HCT116 (cell line): Measurements from ENCODE around the gene SLC25A21. TPM values are rescaled to one million over a fixed set of nuclear protein-coding genes. Genes with fewer than 3 reads are reported as not detected.

Experiments
- ATAC-seq: fragments of 200-7000 bp; cut with Tn5 transposase; 2 replicates; pipeline ENCODE4 v1.9.1; 2020; ENCODE audit warnings: mild to moderate bottlenecking, moderate library complexity
- BruUV-seq: library from RNA; stranded (reverse); fragments of 400-500 nt; replicated peaks from 2 replicates; lab custom pipeline; 2021; lab: Mats Ljungman, UMichigan
- CTCF ChIA-PET: fragments of 300-600 bp; sonication (Branson Sonifier 250); formaldehyde crosslinking; loops from one replicate; lab custom pipeline; 2021; ENCODE audit warnings: antibody characterized with exemption; lab: Charles Lee
- POLR2A ChIA-PET: fragments of 300-600, 350-600 bp; sonication (Branson Sonifier 250); formaldehyde crosslinking; loops from one replicate; lab custom pipeline; 2021; ENCODE audit warnings: antibody characterized with exemption; lab: Charles Lee
- RAD21 ChIA-PET, 2 experiments: fragments of 300-600 bp; sonication (Branson Sonifier 250); formaldehyde crosslinking; loops; one replicate each; lab custom pipeline; 2023; ENCODE audit warnings: low total read pairs in 2 of 2; ENCODE audit not compliant: uncharacterized antibody in 2 of 2, unreplicated experiment in 2 of 2, low non-redundant PET in 1 of 2; lab: Charles Lee
- DNase-seq: peaks from one replicate; pipeline ENCODE4 v3.0.0-alpha.2; 2010; ENCODE audit warnings: low read depth, low spot score
- H2AFZ ChIP-seq: fragments of 200-600 bp; shearing (Covaris generic), sonication (generic); 2 replicates; pipeline ENCODE4 v1.6.1; 2017; ENCODE audit warnings: low read depth, mixed run types, mixed read lengths, antibody characterized with exemption, low read length; ENCODE audit not compliant: poor library complexity, severe bottlenecking
- H3K27ac ChIP-seq: 2 replicates; pipeline ENCODE4 v1.5.1; 2012; ENCODE audit warnings: low read depth, low read length
- H3K27me3 ChIP-seq: fragments of 200-600 bp; sonication (generic); 2 replicates; pipeline ENCODE4 v1.6.1; 2016; ENCODE audit warnings: mixed run types, low read length, mixed read lengths; ENCODE audit not compliant: insufficient read depth
- H3K36me3 ChIP-seq, 2 experiments: fragments of 200-500 bp in 1 of 2; fragments of 200-600 bp in 1 of 2; sonication (Bioruptor generic) in 1 of 2; sonication (generic) in 1 of 2; 2 replicates each; pipeline versions ENCODE4 v1.5.1 to v1.6.1; 2014 to 2016; ENCODE audit warnings: low read length in 2 of 2, inconsistent platforms in 1 of 2, mixed read lengths in 1 of 2, mixed run types in 1 of 2; ENCODE audit not compliant: insufficient read depth in 2 of 2, control insufficient read depth in 1 of 2
- H3K4me1 ChIP-seq, 2 experiments: fragments of 200-600 bp in 1 of 2; sonication (generic) in 1 of 2; 2 replicates each; pipeline versions ENCODE4 v1.5.1 to v1.6.1; 2012 to 2017; ENCODE audit warnings: low read length in 2 of 2, inconsistent platforms in 1 of 2, mild to moderate bottlenecking in 1 of 2, mixed read lengths in 1 of 2, mixed run types in 1 of 2, moderate library complexity in 1 of 2; ENCODE audit not compliant: insufficient read depth in 2 of 2, control insufficient read depth in 1 of 2
- H3K4me2 ChIP-seq: fragments of 200-600 bp; sonication (generic); 2 replicates; pipeline ENCODE4 v1.6.1; 2017; ENCODE audit warnings: mixed run types, low read length, mixed read lengths
- H3K4me3 ChIP-seq, 2 experiments: fragments of 200-600 bp in 1 of 2; sonication (generic) in 1 of 2; replicated peaks in 1 of 2; 2 replicates each; pipeline ENCODE4 v1.5.1; 2011 to 2016; ENCODE audit warnings: low read length in 2 of 2, control low read depth in 1 of 2, low read depth in 1 of 2, mild to moderate bottlenecking in 1 of 2, mixed read lengths in 1 of 2, mixed run types in 1 of 2
- H3K79me2 ChIP-seq: fragments of 200-600 bp; sonication (generic); 2 replicates; pipeline ENCODE4 v1.6.1; 2017; ENCODE audit warnings: mild to moderate bottlenecking, mixed run types, low read length, moderate library complexity, mixed read lengths; ENCODE audit not compliant: insufficient read depth
- H3K9ac ChIP-seq: fragments of 200-600 bp; sonication (generic); 2 replicates; pipeline ENCODE4 v1.6.1; 2016; ENCODE audit warnings: low read length, mixed read lengths
- H3K9me2 ChIP-seq: fragments of 200-600 bp; sonication (generic), shearing (Covaris generic); 2 replicates; pipeline ENCODE4 v1.6.1; 2017; ENCODE audit warnings: mixed run types, mild to moderate bottlenecking, moderate library complexity; ENCODE audit not compliant: insufficient read depth
- H3K9me3 ChIP-seq, 2 experiments: fragments of 200-500 bp in 1 of 2; fragments of 200-600 bp in 1 of 2; sonication (Bioruptor generic) in 1 of 2; sonication (generic) in 1 of 2; 2 replicates each; pipeline ENCODE4 v1.6.1; 2014 to 2017; ENCODE audit warnings: low read length in 2 of 2, mixed read lengths in 2 of 2, inconsistent platforms in 1 of 2, low read depth in 1 of 2, mild to moderate bottlenecking in 1 of 2, mixed run types in 1 of 2, moderate library complexity in 1 of 2; ENCODE audit not compliant: control insufficient read depth in 1 of 2, insufficient read depth in 1 of 2
- H4K20me1 ChIP-seq: fragments of 200-600 bp; sonication (generic), shearing (Covaris generic); 2 replicates; pipeline ENCODE4 v1.6.1; 2017; ENCODE audit warnings: mixed run types, mild to moderate bottlenecking, moderate library complexity; ENCODE audit not compliant: insufficient read depth
- ELF1 ChIP-seq: IDR thresholded peaks from 2 replicates; pipeline ENCODE4 v1.6.1; 2012; ENCODE audit warnings: low read depth, borderline replicate concordance
- JUND ChIP-seq: IDR thresholded peaks from 2 replicates; pipeline ENCODE4 v1.6.1; 2012
- POLR2AphosphoS5 ChIP-seq: IDR thresholded peaks from 2 replicates; pipeline ENCODE4 v1.6.1; 2011; ENCODE audit warnings: mild to moderate bottlenecking, low read depth, low read length, moderate library complexity
- SRF ChIP-seq: IDR thresholded peaks from 2 replicates; pipeline ENCODE4 v1.6.1; 2012; ENCODE audit warnings: low read depth
- ZFX ChIP-seq: fragments of 450-650 bp; IDR thresholded peaks from 2 replicates; pipeline ENCODE4 v1.6.1; 2017
- intact Hi-C: fragments of 100-400 bp; cut with micrococcal nuclease; formaldehyde crosslinking; loops from 2 replicates; pipeline ENCODE4 v1.10.0; 2022
- total RNA-seq: library from RNA; stranded (reverse); gene quantifications from one replicate; pipeline ENCODE4 v1.2.1, GENCODE V29; 2021; ENCODE audit not compliant: unreplicated experiment
- TF ChIP-seq, protein P1 (sequence below), 3 experiments: fragments of 200-600 bp in 1 of 3; sonication (generic) in 1 of 3; IDR thresholded peaks in 2 of 3; conservative IDR thresholded peaks in 1 of 3; 2 replicates each; pipeline ENCODE4 v1.5.1; 2012 to 2017; ENCODE audit warnings: low read depth in 2 of 3, low read length in 2 of 3, antibody characterized with exemption in 1 of 3, borderline replicate concordance in 1 of 3, control low read depth in 1 of 3, mild to moderate bottlenecking in 1 of 3, mixed read lengths in 1 of 3, mixed run types in 1 of 3, moderate library complexity in 1 of 3; ENCODE audit not compliant: insufficient read depth in 1 of 3
- TF ChIP-seq, protein P2 (sequence below): IDR thresholded peaks from 2 replicates; pipeline ENCODE4 v1.6.1; 2011; ENCODE audit warnings: mild to moderate bottlenecking, low read length, moderate library complexity; ENCODE audit not compliant: insufficient replicate concordance; ENCODE audit errors: extremely low read depth
- TF ChIP-seq, protein P3 (sequence below): IDR thresholded peaks from 2 replicates; pipeline ENCODE4 v1.6.1; 2012; ENCODE audit warnings: low read depth

Gene SLC25A21
- total RNA-seq, 1 experiment from 2014 or later, result 3.5 TPM

DNA sequence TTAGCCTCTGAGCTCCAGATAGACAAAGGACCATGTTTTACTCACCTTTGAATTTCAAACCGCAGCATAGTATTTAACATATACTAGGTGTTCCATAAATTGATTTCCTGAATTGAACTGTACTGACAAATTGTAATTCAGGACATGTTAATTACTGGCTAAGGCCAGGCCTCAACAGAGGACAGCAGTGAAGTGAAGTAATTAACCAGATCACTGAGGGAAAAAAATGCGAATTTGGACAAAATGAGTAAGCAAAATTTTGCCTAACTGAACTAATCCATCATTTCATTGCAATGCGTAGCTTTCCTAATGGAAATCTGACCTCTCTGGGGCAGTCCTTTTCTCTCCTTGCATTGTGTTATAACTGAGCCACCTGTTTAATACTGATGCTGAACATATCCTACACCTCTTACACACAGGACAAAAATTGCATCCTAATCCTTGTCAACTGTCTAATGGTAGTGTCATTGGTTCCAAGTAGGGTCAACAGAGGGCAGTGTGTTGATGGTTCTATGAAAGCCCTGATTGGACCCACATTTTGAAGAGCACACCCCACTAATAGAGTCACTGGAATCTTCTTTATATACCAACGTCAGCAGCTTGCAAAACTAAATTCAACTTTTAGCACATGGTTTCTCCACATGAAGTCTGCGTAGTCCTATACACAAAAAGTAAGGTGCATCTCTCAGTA, 148.4 kb downstream of the SLC25A21 start:
- H3K4me2 ChIP-seq, result no peak overlapping the region
- no peak overlapping the region for H3K4me3 ChIP-seq
- ATAC-seq, result 0 out of 2 replicates have a peak, but pooled peaks have one; percentile 40
- no peaks in the 10 kb centered on the region for H3K27me3 ChIP-seq
- no peak overlapping the region for H3K27ac ChIP-seq
- no peak for DNase-seq
- BruUV-seq, result no TSS peak
- no peak overlapping the region for H3K9ac ChIP-seq
- no peaks in the 10 kb centered on the region for H3K36me3 ChIP-seq
- ChIA-PET POLR2A (no interaction called here), RAD21 (no interaction called here), CTCF (no interaction called here)
- no peaks in the 10 kb centered on the region for H4K20me1 ChIP-seq
- TF ChIP-seq ZFX, result no peak
- TF ChIP-seq, protein P1, sequence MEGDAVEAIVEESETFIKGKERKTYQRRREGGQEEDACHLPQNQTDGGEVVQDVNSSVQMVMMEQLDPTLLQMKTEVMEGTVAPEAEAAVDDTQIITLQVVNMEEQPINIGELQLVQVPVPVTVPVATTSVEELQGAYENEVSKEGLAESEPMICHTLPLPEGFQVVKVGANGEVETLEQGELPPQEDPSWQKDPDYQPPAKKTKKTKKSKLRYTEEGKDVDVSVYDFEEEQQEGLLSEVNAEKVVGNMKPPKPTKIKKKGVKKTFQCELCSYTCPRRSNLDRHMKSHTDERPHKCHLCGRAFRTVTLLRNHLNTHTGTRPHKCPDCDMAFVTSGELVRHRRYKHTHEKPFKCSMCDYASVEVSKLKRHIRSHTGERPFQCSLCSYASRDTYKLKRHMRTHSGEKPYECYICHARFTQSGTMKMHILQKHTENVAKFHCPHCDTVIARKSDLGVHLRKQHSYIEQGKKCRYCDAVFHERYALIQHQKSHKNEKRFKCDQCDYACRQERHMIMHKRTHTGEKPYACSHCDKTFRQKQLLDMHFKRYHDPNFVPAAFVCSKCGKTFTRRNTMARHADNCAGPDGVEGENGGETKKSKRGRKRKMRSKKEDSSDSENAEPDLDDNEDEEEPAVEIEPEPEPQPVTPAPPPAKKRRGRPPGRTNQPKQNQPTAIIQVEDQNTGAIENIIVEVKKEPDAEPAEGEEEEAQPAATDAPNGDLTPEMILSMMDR (IDR thresholded peaks at IDR 0.05 in 2 of 3, conservative IDR thresholded peaks at IDR 0.05 in 1 of 3; ENCODE audit: borderline replicate concordance in 1 of 3, insufficient read depth in 1 of 3, low read depth in 2 of 3, low read length in 2 of 3), result peak in 2 of 3 experiments; percentile 27 to 37; a peak in 2 of 6 replicates
- no peaks in the 10 kb centered on the region for H3K9me3 ChIP-seq
- H2AFZ ChIP-seq, result no peak overlapping the region
- H3K4me1 ChIP-seq, result no peaks in the 10 kb centered on the region
- H3K79me2 ChIP-seq, result no peaks in the 10 kb centered on the region
- intact Hi-C loops, result no loop called here
- no peaks in the 10 kb centered on the region for H3K9me2 ChIP-seq

DNA sequence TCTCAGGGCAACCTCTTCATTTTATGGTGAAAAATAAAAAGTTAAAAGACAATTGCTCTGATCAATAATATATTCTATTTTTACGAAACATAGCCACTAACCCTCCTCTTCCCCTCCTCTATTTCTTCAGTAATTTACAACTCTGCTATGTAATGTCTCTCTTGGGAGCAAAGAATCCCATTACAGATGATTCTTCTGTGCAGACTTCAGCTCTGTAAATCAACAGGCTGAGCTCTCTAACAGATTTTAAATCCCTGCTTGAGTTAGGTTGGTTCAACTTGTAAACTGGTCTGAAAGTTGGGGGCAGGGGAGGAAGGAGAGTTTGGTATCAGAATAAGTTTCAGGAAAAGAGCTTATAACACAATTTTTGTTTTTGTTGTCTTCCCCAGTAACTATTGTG, 151.0 kb downstream of the SLC25A21 start:
- RAD21 ChIA-PET, result no interaction called here
- Histone ChIP-seq H3K4me2 (no peak overlapping the region), H3K4me1 (no peaks in the 10 kb centered on the region), H3K4me3 (no peak overlapping the region), H3K27me3 (no peaks in the 10 kb centered on the region), H2AFZ (no peak overlapping the region), H3K36me3 (no peaks in the 10 kb centered on the region), H3K9me2 (no peaks in the 10 kb centered on the region), H3K9me3 (no peaks in the 10 kb centered on the region), H3K9ac (no peak overlapping the region)
- no peak for ATAC-seq
- intact Hi-C loops, result no loop called here
- CTCF ChIA-PET, result no interaction called here
- no peak for TF ChIP-seq SRF
- TF ChIP-seq, protein P2, sequence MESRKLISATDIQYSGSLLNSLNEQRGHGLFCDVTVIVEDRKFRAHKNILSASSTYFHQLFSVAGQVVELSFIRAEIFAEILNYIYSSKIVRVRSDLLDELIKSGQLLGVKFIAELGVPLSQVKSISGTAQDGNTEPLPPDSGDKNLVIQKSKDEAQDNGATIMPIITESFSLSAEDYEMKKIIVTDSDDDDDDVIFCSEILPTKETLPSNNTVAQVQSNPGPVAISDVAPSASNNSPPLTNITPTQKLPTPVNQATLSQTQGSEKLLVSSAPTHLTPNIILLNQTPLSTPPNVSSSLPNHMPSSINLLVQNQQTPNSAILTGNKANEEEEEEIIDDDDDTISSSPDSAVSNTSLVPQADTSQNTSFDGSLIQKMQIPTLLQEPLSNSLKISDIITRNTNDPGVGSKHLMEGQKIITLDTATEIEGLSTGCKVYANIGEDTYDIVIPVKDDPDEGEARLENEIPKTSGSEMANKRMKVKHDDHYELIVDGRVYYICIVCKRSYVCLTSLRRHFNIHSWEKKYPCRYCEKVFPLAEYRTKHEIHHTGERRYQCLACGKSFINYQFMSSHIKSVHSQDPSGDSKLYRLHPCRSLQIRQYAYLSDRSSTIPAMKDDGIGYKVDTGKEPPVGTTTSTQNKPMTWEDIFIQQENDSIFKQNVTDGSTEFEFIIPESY, result no peak
- TF ChIP-seq ELF1, result no peak
- no peak for TF ChIP-seq JUND
- TF ChIP-seq, protein P3, sequence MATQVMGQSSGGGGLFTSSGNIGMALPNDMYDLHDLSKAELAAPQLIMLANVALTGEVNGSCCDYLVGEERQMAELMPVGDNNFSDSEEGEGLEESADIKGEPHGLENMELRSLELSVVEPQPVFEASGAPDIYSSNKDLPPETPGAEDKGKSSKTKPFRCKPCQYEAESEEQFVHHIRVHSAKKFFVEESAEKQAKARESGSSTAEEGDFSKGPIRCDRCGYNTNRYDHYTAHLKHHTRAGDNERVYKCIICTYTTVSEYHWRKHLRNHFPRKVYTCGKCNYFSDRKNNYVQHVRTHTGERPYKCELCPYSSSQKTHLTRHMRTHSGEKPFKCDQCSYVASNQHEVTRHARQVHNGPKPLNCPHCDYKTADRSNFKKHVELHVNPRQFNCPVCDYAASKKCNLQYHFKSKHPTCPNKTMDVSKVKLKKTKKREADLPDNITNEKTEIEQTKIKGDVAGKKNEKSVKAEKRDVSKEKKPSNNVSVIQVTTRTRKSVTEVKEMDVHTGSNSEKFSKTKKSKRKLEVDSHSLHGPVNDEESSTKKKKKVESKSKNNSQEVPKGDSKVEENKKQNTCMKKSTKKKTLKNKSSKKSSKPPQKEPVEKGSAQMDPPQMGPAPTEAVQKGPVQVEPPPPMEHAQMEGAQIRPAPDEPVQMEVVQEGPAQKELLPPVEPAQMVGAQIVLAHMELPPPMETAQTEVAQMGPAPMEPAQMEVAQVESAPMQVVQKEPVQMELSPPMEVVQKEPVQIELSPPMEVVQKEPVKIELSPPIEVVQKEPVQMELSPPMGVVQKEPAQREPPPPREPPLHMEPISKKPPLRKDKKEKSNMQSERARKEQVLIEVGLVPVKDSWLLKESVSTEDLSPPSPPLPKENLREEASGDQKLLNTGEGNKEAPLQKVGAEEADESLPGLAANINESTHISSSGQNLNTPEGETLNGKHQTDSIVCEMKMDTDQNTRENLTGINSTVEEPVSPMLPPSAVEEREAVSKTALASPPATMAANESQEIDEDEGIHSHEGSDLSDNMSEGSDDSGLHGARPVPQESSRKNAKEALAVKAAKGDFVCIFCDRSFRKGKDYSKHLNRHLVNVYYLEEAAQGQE, result no peak
- no peak for TF ChIP-seq POLR2AphosphoS5
- TF ChIP-seq, all 23 proteins: peak for 0
- no peaks in the 10 kb centered on the region for H3K79me2 ChIP-seq
- DNase-seq, result no peak
- POLR2A ChIA-PET, result no interaction called here
- no peaks in the 10 kb centered on the region for H4K20me1 ChIP-seq
- no TSS peak for BruUV-seq
- H3K27ac ChIP-seq, result no peak overlapping the region
